Sigmoid colon (tissue), 7 donors: ENCODE data around the gene DPYSL4. TPM values are rescaled to one million over a fixed set of nuclear protein-coding genes. Genes with fewer than 3 reads are reported as not detected.

Experiments
- DNase-seq: peaks from one replicate; pipeline ENCODE4 v3.0.0-alpha.2; 2019
- H3K27ac ChIP-seq, 4 donors: fragments of 200-600 bp; sonication (generic); one replicate each; pipeline ENCODE4 v1.5.1; 2016 to 2019; ENCODE audit warnings: mild to moderate bottlenecking in 1 of 4
- H3K27me3 ChIP-seq, 3 donors: fragments of 200-600 bp; sonication (generic); one replicate each; pipeline ENCODE4 v1.5.1; 2019; ENCODE audit warnings: mild to moderate bottlenecking in 1 of 3
- H3K36me3 ChIP-seq, 4 donors: fragments of 200-600 bp; sonication (generic); one replicate each; pipeline ENCODE4 v1.5.1; 2016 to 2019
- H3K4me1 ChIP-seq, 4 donors: fragments of 200-600 bp; sonication (generic); one replicate each; pipeline ENCODE4 v1.5.1; 2017 to 2019
- H3K4me3 ChIP-seq, 4 donors: fragments of 200-600 bp; sonication (generic); one replicate each; pipeline ENCODE4 v1.5.1; 2017 to 2019; ENCODE audit warnings: mild to moderate bottlenecking in 2 of 4, moderate library complexity in 1 of 4
- H3K9me3 ChIP-seq, 4 donors: fragments of 200-600 bp in 3 of 4; sonication (generic) in 3 of 4; one replicate each; pipeline versions ENCODE4 v1.5.1 to v1.6.1; 2013 to 2019
- EP300 ChIP-seq, 4 donors: sonication (generic); formaldehyde crosslinking; IDR thresholded peaks; one replicate each; pipeline ENCODE4 v1.6.1; 2017; ENCODE audit warnings: antibody characterized with exemption in 4 of 4
- POLR2A ChIP-seq, 2 donors: fragments of 450-650 bp; IDR thresholded peaks; one replicate each; pipeline ENCODE4 v1.6.1; 2016; ENCODE audit warnings: antibody characterized with exemption in 2 of 2, mild to moderate bottlenecking in 2 of 2, moderate library complexity in 2 of 2
- POLR2AphosphoS5 ChIP-seq, 4 donors: sonication (generic); formaldehyde crosslinking; IDR thresholded peaks; one replicate each; pipeline ENCODE4 v1.6.1; 2017; ENCODE audit warnings: antibody characterized with exemption in 4 of 4
- WGBS, 2 donors: extraction: QIAGEN DNeasy Blood & Tissue Kit; methylation state at CpG; one replicate each; pipeline ENCODE4 v1.1.7; 2013; 5-methylcytosine and 5-hydroxymethylcytosine counted together
- intact Hi-C: fragments of 100-400 bp; cut with DNase I; formaldehyde crosslinking; loops from one replicate; pipeline ENCODE4 v1.15.1; 2023
- polyA plus RNA-seq, 3 donors: library from polyadenylated mRNA; stranded (reverse); fragments of 200-250 nt; gene quantifications; one replicate each; pipeline ENCODE4 v1.2.3, GENCODE V29; 2013
- total RNA-seq, 4 donors: library from RNA; depleted of rRNA; stranded (reverse); fragments of >200 nt; gene quantifications; one replicate each; pipeline ENCODE4 v1.1.0, GENCODE V29; 2016
- TF ChIP-seq, protein P1 (sequence below), 4 experiments: fragments of 450-650 bp in 3 of 4; fragments of 200-600 bp in 1 of 4; IDR thresholded peaks; one replicate each; pipeline ENCODE4 v1.5.1; 2016 to 2019; ENCODE audit warnings: antibody characterized with exemption in 4 of 4, mild to moderate bottlenecking in 3 of 4, moderate library complexity in 2 of 4
- donor health status: healthy with polysubstance abuse.
- donor health status: Bipolar disorder and iron deficiency.
- donor health status: healthy.

Gene DPYSL4
- total and polyA plus RNA-seq, 7 donors: under 0.01 to 1.9 (median 0.63) TPM; not detected in 1

DNA sequence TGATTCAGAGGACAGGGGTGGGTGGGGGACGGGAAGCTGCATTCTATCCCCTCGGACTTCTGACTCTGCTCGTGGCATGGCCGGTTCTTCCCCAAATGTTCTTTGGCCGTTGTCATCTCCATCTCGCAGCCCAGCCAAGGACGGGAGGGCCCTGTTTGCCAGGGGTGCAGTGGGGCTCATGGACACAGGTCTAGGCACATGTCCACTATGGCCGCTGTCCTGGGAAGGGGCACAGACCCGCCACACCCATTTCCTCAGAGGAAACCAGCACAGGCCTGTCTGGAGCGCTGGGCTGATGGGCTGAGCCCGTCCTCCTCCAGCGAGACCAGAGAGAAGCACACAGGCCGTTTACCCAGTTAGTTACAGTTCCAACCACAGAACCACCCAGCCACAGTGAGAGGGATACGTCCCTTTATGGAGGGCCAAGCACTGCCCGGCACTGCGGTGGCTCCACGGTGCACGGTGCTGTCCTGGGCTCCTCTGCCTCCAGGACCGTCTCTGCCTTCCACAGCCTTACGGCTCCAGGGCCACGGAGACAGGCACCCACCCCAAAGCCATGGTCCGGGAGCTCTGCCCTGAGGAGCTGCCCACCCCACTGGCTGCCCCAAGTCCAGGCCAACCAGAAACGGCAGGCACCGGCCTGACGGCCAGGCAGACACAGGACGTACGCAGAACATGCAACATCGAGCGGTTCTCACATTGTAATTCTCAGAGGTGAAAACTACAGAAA lies 20.2 kb downstream of the DPYSL4 start:
- TF ChIP-seq EP300 (IDR thresholded peaks at IDR 0.05) (no peak), POLR2A (IDR thresholded peaks at IDR 0.05) (no peak), POLR2AphosphoS5 (IDR thresholded peaks at IDR 0.05) (no peak)
- TF ChIP-seq, protein P1, sequence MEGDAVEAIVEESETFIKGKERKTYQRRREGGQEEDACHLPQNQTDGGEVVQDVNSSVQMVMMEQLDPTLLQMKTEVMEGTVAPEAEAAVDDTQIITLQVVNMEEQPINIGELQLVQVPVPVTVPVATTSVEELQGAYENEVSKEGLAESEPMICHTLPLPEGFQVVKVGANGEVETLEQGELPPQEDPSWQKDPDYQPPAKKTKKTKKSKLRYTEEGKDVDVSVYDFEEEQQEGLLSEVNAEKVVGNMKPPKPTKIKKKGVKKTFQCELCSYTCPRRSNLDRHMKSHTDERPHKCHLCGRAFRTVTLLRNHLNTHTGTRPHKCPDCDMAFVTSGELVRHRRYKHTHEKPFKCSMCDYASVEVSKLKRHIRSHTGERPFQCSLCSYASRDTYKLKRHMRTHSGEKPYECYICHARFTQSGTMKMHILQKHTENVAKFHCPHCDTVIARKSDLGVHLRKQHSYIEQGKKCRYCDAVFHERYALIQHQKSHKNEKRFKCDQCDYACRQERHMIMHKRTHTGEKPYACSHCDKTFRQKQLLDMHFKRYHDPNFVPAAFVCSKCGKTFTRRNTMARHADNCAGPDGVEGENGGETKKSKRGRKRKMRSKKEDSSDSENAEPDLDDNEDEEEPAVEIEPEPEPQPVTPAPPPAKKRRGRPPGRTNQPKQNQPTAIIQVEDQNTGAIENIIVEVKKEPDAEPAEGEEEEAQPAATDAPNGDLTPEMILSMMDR (IDR thresholded peaks at IDR 0.05): no peak
- no peak for DNase-seq
- Histone ChIP-seq H3K36me3 (no peaks in the 10 kb centered on the region), H3K4me3 (no peak overlapping the region), H3K9me3 (no peaks in the 10 kb centered on the region), H3K4me1 (no peaks in the 10 kb centered on the region), H3K27me3 (no peaks in the 10 kb centered on the region), H3K27ac (no peak overlapping the region)
- intact Hi-C loops: no loop called here
- WGBS, 2 donors: 92 to 93% methylated on average over 29 of the region's 29 CpGs

DNA sequence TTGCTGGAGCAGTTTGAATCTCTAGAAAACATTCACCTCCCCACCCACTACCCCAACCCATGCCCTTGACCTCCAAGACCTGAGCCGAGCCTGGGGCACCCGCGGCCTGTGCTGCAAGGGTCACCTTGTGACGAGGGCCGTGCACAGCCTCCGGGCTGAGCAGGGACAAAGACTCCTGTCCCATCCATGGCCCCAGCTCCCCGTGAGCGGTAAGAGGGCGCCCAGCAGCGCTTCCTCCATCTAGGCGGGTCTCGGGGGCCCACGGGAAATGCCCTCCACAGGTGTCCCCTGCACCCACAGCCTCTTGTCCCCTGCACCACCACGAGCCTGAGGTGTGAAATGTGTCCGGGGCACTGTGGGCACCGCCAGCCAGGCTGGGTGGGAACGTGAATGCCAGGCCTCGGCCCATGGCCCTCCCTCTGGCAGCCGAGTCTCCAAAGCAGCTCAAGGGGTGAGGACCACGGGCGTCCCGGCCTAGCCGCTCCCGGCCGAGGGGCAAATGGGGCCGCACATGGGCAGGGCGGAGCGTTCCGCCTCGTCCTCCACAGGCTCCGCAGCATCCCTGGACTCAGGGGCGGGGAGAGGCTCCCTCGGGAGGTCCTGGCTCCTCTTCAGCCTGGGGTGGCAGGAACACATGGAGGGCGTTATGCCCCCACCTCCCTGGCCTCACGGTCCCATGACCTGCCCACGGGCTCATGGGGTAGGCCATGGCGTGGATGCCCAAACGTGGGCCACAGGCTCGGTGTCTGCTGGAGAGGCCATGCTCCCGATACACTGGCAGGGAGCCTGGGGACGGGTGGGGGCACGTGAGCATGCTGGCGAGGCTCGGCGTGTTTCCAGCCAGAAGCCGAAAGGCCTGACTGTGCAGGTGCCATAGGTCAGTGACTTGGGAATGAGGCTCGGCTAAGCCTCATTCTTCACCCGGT lies 21.1 kb downstream of the DPYSL4 start:
- Histone ChIP-seq H3K9me3 (peaks cover 0 to under 1% (median 0%) of the 10 kb centered on the region in 4 donors), H3K4me3 (no peak overlapping the region), H3K36me3 (no peaks in the 10 kb centered on the region), H3K27me3 (no peaks in the 10 kb centered on the region), H3K27ac (no peak overlapping the region), H3K4me1 (no peaks in the 10 kb centered on the region)
- TF ChIP-seq POLR2AphosphoS5 (IDR thresholded peaks at IDR 0.05) (no peak), EP300 (IDR thresholded peaks at IDR 0.05) (no peak), POLR2A (IDR thresholded peaks at IDR 0.05) (no peak)
- TF ChIP-seq, protein P1 (IDR thresholded peaks at IDR 0.05): no peak
- 90 to 92% methylated on average over 48 of the region's 48 CpGs for WGBS, 2 donors
- no peak for DNase-seq
- intact Hi-C loops: no loop called here

DNA sequence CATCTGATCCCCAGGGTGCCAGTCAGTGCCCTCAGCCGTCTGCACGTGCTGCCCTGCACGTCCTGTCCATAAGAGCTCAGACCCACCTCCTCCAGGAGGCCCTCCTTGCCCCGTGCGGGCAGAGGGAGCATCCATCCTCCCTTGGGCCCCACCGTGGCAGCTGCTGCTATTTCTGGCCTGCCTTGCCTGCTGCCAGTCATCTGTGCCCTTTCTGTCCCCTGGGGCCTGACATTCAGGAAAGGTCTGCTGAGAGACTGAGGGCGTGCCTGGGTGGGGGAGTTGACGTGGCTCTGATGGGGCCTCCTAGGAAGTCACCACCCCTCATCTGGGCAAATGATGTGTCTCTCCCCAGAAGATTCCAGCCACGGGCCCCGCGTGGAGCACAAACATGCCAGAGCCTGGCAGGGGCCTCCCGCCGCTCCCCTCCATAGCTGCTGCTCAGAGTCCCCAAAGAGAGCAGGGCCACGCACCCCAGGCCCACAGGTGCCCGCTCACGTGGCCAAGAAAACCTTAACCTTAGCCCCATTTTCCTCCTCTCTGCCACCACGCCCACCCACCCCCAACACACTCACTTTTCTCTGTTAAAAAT lies 21.8 kb downstream of the DPYSL4 start:
- no peaks in the 10 kb centered on the region for H3K27me3 ChIP-seq
- WGBS, 2 donors: 84% methylated on average over 17 of the region's 17 CpGs
- H3K9me3 ChIP-seq: peaks cover 0 to 5% (median 1%) of the 10 kb centered on the region in 4 donors
- H3K4me1 ChIP-seq: no peaks in the 10 kb centered on the region
- intact Hi-C loops: no loop called here
- no peak overlapping the region for H3K4me3 ChIP-seq
- DNase-seq: no peak
- TF ChIP-seq POLR2A (IDR thresholded peaks at IDR 0.05): no peak
- TF ChIP-seq EP300 (IDR thresholded peaks at IDR 0.05): no peak
- TF ChIP-seq, protein P1 (IDR thresholded peaks at IDR 0.05): no peak
- TF ChIP-seq POLR2AphosphoS5 (IDR thresholded peaks at IDR 0.05): no peak
- H3K36me3 ChIP-seq: peaks cover 0 to 5% (median 0%) of the 10 kb centered on the region in 4 donors
- H3K27ac ChIP-seq: no peak overlapping the region

DNA sequence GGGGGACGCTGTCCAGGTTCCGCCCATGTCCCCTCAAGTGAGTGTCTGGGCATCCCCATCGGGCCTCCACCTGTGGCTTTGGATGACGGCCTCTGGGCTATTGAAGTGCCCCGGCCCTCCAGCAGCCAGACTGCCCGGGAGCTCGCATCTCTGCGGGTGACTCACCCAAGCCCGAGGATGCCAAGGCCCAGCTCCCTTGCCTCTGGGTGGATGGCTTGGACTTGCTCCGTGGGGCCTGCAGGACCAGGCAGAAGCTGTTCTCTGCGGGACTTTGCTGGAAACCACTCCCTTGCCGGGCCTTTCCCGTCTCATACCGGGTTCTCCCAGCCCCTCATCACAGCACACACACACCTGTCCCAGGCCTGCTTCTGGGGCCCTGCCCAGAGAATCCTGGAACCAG lies 22.4 kb downstream of the DPYSL4 start:
- Histone ChIP-seq H3K4me1 (no peaks in the 10 kb centered on the region), H3K27ac (no peak overlapping the region), H3K4me3 (no peak overlapping the region), H3K9me3 (peaks cover 0 to 5% (median 1%) of the 10 kb centered on the region in 4 donors), H3K36me3 (peaks cover 0 to 7% (median 0%) of the 10 kb centered on the region in 4 donors), H3K27me3 (no peaks in the 10 kb centered on the region)
- intact Hi-C loops: no loop called here
- TF ChIP-seq, protein P1 (IDR thresholded peaks at IDR 0.05): no peak
- TF ChIP-seq POLR2AphosphoS5 (IDR thresholded peaks at IDR 0.05) (no peak), EP300 (IDR thresholded peaks at IDR 0.05) (no peak), POLR2A (IDR thresholded peaks at IDR 0.05) (no peak)
- no peak for DNase-seq
- WGBS, 2 donors: 94% methylated on average over 14 of the region's 14 CpGs
